HFFc6 (cell line): ENCODE data around the gene THSD7B. TPM values are rescaled to one million over a fixed set of nuclear protein-coding genes. Genes with fewer than 3 reads are reported as not detected.
"Not testable (repeated sequence)": the region's sequence is repeated elsewhere in the genome, so short reads cannot be mapped to it uniquely, and the experiment has no call there.

ENCODE experiments used
- DNase-seq: peaks from one replicate; pipeline ENCODE4 v3.0.0-alpha.2; 2018
- H3K27ac Mint-ChIP-seq: 2 replicates; pipeline ENCODE4 v1.8.0; 2020; ENCODE audit warnings: mild to moderate bottlenecking, mixed read lengths
- H3K27me3 Mint-ChIP-seq: 2 replicates; pipeline ENCODE4 v1.8.0; 2021; ENCODE audit warnings: mild to moderate bottlenecking, moderate library complexity, mixed read lengths; ENCODE audit not compliant: insufficient read depth
- H3K36me3 Mint-ChIP-seq: 2 replicates; pipeline ENCODE4 v1.8.0; 2021; ENCODE audit warnings: low read depth, mixed read lengths
- H3K4me1 Mint-ChIP-seq: 2 replicates; pipeline ENCODE4 v1.8.0; 2020; ENCODE audit warnings: low read depth, mixed read lengths
- H3K4me3 Mint-ChIP-seq: 2 replicates; pipeline ENCODE4 v1.8.0; 2020; ENCODE audit warnings: mild to moderate bottlenecking, moderate library complexity, mixed read lengths
- H3K9me3 Mint-ChIP-seq: 2 replicates; pipeline ENCODE4 v1.8.0; 2020; ENCODE audit warnings: mild to moderate bottlenecking, mixed read lengths
- total RNA-seq, 6 experiments: library from RNA; stranded (reverse); fragmentation: NEBNext Ultra II Directional; extraction: Animal tissue kit (Norgen Biotek cat#: 25700); gene quantifications; 2 replicates in 1 of 6; 3 replicates in 5 of 6; pipeline ENCODE4 v1.2.3, GENCODE V29; 2021
- TF ChIP-seq, protein P1 (sequence below): fragments of 200-600 bp; sonication (generic); IDR thresholded peaks from 2 replicates; pipeline ENCODE4 v1.5.0; 2021; ENCODE audit warnings: antibody characterized with exemption, mild to moderate bottlenecking

THSD7B gene
- total RNA-seq, 6 experiments from 2014 or later, result 0.10 to 0.25 (median 0.22) TPM; not detected in 2

DNA sequence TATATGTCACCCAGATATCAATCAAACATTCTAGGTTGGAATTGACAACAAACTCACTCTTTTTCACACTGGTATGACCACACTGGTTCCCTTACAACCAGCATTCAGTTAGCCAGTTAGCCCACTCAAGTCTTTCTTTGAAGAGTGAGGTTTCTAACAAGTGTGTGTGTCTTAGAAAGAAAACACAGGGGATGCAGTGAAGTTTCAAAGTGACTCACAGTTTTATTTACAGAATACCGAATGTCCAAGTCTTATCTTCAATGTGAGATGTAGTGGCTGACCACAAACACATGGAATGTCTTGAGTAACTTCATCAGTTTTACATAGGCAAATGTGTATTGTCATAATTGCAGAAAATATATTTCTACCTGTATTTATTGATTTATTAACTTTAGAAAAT, 924.2 kb downstream of the THSD7B start:
- Mint-ChIP-seq H3K27ac (no peak overlapping the region), H3K36me3 (no peaks in the 10 kb centered on the region), H3K9me3 (peaks cover 34% of the 10 kb centered on the region), H3K4me1 (no peaks in the 10 kb centered on the region), H3K4me3 (no peak overlapping the region), H3K27me3 (no peaks in the 10 kb centered on the region)
- TF ChIP-seq, protein P1, sequence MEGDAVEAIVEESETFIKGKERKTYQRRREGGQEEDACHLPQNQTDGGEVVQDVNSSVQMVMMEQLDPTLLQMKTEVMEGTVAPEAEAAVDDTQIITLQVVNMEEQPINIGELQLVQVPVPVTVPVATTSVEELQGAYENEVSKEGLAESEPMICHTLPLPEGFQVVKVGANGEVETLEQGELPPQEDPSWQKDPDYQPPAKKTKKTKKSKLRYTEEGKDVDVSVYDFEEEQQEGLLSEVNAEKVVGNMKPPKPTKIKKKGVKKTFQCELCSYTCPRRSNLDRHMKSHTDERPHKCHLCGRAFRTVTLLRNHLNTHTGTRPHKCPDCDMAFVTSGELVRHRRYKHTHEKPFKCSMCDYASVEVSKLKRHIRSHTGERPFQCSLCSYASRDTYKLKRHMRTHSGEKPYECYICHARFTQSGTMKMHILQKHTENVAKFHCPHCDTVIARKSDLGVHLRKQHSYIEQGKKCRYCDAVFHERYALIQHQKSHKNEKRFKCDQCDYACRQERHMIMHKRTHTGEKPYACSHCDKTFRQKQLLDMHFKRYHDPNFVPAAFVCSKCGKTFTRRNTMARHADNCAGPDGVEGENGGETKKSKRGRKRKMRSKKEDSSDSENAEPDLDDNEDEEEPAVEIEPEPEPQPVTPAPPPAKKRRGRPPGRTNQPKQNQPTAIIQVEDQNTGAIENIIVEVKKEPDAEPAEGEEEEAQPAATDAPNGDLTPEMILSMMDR, result no peak
- DNase-seq, result no peak

DNA sequence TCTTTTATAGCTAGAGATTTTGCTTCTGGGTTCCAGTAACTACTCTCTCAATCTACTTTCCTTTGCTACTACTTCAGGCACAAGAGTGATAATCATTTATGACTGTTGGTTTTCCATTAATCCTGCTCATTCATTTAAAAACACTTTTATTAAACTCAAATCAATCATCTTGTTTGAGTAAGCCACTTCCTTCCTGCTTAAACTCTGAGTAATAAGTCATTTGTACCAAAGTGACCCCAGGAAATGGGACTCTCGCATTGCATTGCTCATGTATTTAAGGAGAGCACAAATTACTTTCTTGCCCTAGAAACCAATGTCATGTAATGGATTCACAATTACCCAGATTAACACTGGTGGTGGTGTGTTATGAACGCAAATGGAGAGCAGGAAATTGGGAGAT, 928.2 kb downstream of the THSD7B start:
- Mint-ChIP-seq H3K4me3 (no peak overlapping the region), H3K4me1 (no peaks in the 10 kb centered on the region), H3K27ac (no peak overlapping the region), H3K36me3 (no peaks in the 10 kb centered on the region), H3K27me3 (no peaks in the 10 kb centered on the region), H3K9me3 (peaks cover 4% of the 10 kb centered on the region)
- TF ChIP-seq, protein P1, result no peak
- DNase-seq, result no peak

DNA sequence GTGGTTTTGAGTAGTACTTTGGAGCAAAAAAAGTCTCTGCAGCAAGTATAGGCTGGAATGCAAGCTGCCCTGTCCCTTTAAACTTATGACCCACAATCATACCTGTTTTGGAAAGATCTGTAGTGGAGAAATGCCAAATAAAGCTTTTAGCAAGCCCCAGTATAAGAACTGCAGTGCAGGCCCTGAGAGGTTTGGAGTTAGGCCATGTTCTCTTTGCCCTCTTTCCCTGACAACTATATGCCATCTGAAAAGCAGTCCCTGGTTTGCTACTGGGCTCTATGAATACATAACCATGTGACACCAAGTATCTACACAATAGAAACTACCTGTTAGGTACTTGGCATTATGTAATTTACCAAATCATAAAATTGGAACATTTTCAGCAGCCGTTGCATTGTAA, 931.6 kb downstream of the THSD7B start:
- H3K27ac Mint-ChIP-seq, result no peak overlapping the region
- no peak for DNase-seq

DNA sequence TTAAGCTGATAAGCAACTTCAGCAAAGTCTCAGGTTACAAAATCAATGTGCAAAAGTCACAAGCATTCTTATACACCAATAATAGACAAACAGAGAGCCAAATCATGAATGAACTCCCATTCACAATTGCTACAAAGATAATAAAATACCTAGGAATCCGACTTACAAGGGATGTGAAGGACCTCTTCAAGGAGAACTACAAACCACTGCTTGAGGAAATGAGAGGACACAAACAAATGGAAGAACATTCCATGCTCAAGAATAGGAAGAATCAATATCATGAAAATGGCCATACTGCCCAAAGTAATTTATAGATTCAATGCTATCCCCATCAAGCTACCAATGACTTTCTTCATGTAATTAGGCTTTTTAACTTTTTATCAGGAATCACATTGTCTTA, 934.9 kb downstream of the THSD7B start:
- H3K9me3 Mint-ChIP-seq, H3K4me3 Mint-ChIP-seq, H3K36me3 Mint-ChIP-seq, DNase-seq, H3K27ac Mint-ChIP-seq, H3K27me3 Mint-ChIP-seq, H3K4me1 Mint-ChIP-seq: not testable (repeated sequence)

More for the DNA sequence above, 931.6 kb downstream of the THSD7B start:
- Mint-ChIP-seq H3K27me3 (no peaks in the 10 kb centered on the region), H3K4me3 (no peak overlapping the region), H3K36me3 (no peaks in the 10 kb centered on the region), H3K4me1 (no peaks in the 10 kb centered on the region), H3K9me3 (peaks cover 4% of the 10 kb centered on the region; the same call in 1 of the 2 replicates)
- TF ChIP-seq, protein P1, result no peak

DNA sequence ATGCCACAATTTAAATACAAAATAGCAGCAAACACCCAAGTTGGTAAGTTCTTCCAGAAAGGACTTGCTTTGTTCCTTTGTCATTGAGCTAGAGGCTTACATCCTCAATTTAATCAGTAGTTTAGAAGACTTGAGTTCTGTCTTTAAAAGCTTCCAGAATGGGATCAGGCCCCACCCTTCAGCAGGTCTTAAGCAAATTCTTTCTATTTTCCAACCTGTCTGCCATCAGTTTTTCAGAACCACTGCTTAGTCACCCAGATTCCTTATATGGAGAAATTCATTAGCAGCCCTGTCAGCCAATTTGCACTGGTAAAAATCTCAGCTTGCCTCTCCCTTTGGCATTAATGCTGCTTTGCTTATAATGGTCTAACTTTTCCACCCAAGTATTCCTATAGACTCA, 935.3 kb downstream of the THSD7B start:
- Mint-ChIP-seq H3K4me1 (no peaks in the 10 kb centered on the region), H3K9me3 (peaks cover 8% of the 10 kb centered on the region; the same call in 1 of the 2 replicates), H3K27me3 (no peaks in the 10 kb centered on the region), H3K4me3 (no peak overlapping the region), H3K27ac (no peak overlapping the region), H3K36me3 (no peaks in the 10 kb centered on the region)
- DNase-seq, result no peak
- TF ChIP-seq, protein P1, result no peak

DNA sequence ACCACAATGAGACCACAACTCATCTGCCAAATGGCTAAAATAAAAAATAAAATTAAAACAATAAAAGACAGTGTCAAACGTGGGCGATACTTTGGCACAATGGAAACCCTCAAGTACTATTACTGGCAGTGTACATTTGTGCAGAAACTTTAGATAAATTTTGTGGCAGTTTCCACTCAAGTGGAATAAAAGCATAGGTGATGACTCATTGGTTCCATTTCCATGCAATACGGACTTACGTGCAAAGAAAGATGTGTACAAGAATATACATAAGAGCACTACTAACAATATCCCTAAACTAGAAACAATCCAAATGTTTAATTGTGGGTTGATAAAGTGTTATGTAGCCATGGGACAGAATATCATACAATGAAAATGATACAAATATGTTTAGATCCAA, 940.0 kb downstream of the THSD7B start:
- no peak for DNase-seq
- Mint-ChIP-seq H3K27me3 (no peaks in the 10 kb centered on the region; the same call in none of the 2 replicates), H3K27ac (no peak overlapping the region), H3K36me3 (no peaks in the 10 kb centered on the region), H3K9me3 (peaks cover 15% of the 10 kb centered on the region), H3K4me3 (no peak overlapping the region), H3K4me1 (no peaks in the 10 kb centered on the region)
- TF ChIP-seq, protein P1, result no peak
